Frontal cortex (tissue), 1 donor: ENCODE measurements around the gene DENND5A. TPM values are rescaled to one million over a fixed set of nuclear protein-coding genes. Genes with fewer than 3 reads are reported as not detected.

Source experiments
- small RNA-seq: library from RNA; depleted of rRNA; stranded (forward); fragments of <200 nt; gene quantifications from one replicate; pipeline ENCODE3, GENCODE V24; 2014
- total RNA-seq: library from RNA; depleted of rRNA; stranded (reverse); fragments of >200 nt; gene quantifications from one replicate; pipeline ENCODE4 v1.2.3, GENCODE V29; 2014

The DENND5A gene
- total RNA-seq, 1 donor from 2014 or later, result 119 TPM

Small RNAs within 50 kb of the gene (small RNA-seq; reads per million reads assigned to genes)
- 0.10 reads per million for gene MIR5691
- not detected for gene RF00017

Other genes starting within 250 kb of the DENND5A start
- gene SCUBE2, start 173.8 kb downstream of the DENND5A start, total RNA-seq, result 2.9 TPM
- gene TMEM41B, start 49.2 kb upstream of the DENND5A start, total RNA-seq, result 69.7 TPM
- gene IPO7, start 119.3 kb upstream of the DENND5A start, total RNA-seq, result 234 TPM
- gene ZNF143, start 195.7 kb upstream of the DENND5A start, total RNA-seq, result 23.6 TPM